ENCODE results near the gene PTPRE. TPM values are rescaled to one million over a fixed set of nuclear protein-coding genes. Genes with fewer than 3 reads are reported as not detected.

The PTPRE gene
- total RNA-seq, 1 donor from 2014 or later, result 13.8 TPM

DNA sequence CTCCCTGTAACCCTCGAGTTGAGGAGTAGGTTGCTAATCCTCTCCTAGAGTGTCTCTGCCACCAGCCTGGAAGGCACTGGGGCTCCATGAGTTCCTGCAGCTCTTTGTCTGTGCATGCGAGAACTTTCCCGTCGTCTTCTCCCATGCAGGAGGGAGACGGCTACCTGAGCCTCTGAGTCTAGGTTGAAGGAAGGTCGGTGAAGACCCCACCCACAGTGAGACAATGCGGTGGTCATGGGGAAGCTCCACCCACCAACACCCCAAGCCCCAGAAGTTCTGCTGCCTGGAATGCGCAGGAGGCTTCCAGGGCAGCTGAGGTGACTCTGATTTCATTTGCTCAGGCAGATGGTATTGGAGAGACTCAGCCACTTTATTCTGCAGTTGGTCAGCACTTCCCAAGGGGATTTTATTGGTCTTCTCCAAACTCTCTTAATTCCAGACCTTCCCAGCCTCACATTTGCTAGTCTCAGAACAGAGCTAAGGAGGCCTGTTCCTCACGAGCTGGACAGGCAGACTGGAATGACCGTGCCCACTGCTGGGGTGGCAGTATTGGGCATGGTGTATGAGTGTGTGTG, 36.5 kb downstream of the PTPRE start:
- intact Hi-C loops (cut with micrococcal nuclease), result no loop called here
- Histone ChIP-seq H3K9me3 (replicated peaks) (no peaks in the 10 kb centered on the region), H3K36me3 (no peaks in the 10 kb centered on the region), H3K27me3 (ENCODE audit: low read depth) (no peaks in the 10 kb centered on the region), H3K27ac (replicated peaks) (no peak overlapping the region), H3K4me1 (peaks cover 57% of the 10 kb centered on the region), H3K4me3 (no peak overlapping the region)
- no peak for TF ChIP-seq CTCF (IDR thresholded peaks at IDR 0.05; ENCODE audit: borderline replicate concordance)
- DNase-seq, result no peak

DNA sequence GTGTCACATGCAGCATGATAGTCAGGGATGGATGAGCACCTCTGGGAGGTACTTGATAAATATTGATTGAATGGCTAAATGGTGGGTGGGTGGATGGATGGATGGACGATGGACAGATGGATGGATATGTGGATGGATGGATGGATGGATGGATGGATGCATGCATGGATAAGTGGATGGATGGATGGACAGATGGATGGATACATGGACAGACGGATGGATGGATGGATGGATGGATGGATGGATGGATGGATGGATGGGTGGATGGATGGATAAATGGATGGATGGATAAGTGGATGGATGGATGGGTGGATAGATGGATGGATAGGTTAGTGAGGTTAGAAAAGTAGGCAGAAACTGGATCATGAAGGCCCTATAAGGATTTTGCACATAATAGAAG, 37.4 kb downstream of the PTPRE start:
- Histone ChIP-seq H3K4me1 (peaks cover 65% of the 10 kb centered on the region), H3K27ac (replicated peaks) (no peak overlapping the region), H3K4me3 (no peak overlapping the region), H3K36me3 (no peaks in the 10 kb centered on the region), H3K27me3 (ENCODE audit: low read depth) (no peaks in the 10 kb centered on the region), H3K9me3 (replicated peaks) (no peaks in the 10 kb centered on the region)
- intact Hi-C loops (cut with micrococcal nuclease), result no loop called here
- TF ChIP-seq CTCF (IDR thresholded peaks at IDR 0.05; ENCODE audit: borderline replicate concordance), result no peak
- no peak for DNase-seq

GRCh38 chr10:127945341-127945758, 38.4 kb downstream of the PTPRE start:
- intact Hi-C loops (cut with micrococcal nuclease), result no loop called here
- Histone ChIP-seq H3K9me3 (replicated peaks) (no peaks in the 10 kb centered on the region), H3K36me3 (no peaks in the 10 kb centered on the region), H3K4me3 (no peak overlapping the region), H3K27ac (replicated peaks) (peak overlapping the region; percentile 41), H3K4me1 (peaks cover 68% of the 10 kb centered on the region), H3K27me3 (ENCODE audit: low read depth) (no peaks in the 10 kb centered on the region)
- TF ChIP-seq CTCF (IDR thresholded peaks at IDR 0.05; ENCODE audit: borderline replicate concordance), result no peak
- no peak for DNase-seq

DNA sequence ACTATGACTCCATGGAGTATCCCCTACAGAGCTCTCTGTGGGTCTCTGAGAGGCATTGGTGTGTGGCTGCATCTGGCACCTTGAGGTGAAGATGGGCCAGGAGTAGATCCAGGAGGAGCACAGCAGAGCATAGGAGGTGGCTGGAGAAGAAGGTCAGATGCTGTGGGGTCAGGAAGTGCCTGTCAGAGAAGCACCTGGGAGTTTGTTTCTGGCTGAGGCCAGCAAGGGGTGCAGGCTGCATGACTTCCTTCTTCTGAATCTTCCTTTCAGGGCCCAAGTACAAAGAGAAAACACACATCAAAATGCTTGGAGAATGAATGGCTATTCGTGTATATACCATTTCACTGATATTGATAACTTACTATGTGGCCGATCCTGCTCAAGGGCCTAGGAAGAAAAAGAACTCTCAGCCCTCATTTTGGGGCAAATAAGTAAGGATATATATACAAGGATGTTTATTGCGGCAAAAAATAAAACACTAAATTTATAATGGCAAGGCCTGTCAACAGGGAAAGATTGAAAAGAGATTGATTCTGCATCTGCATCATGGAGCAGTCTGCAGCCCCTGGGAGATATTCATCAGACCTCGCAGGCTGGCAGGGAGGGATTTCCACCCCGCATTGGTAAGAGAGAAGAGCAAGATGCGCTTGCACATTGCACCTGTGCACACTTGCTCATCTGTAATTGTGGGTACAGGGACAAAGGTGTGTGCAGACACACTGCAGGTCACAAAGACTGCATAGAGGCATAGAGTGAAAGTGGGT, 39.2 kb downstream of the PTPRE start:
- no peak overlapping the region for H3K4me3 ChIP-seq
- no peaks in the 10 kb centered on the region for H3K9me3 ChIP-seq (replicated peaks)
- peak overlapping the region; percentile 41 for H3K27ac ChIP-seq (replicated peaks)
- no peak for DNase-seq
- TF ChIP-seq CTCF (IDR thresholded peaks at IDR 0.05; ENCODE audit: borderline replicate concordance), result no peak
- H3K27me3 ChIP-seq (ENCODE audit: low read depth), result no peaks in the 10 kb centered on the region
- H3K4me1 ChIP-seq, result peaks cover 62% of the 10 kb centered on the region
- H3K36me3 ChIP-seq, result no peaks in the 10 kb centered on the region
- intact Hi-C loops (cut with micrococcal nuclease), result no loop called here

GRCh38 chr10:127947211-127947610, 40.3 kb downstream of the PTPRE start:
- Histone ChIP-seq H3K4me1 (peaks cover 69% of the 10 kb centered on the region), H3K9me3 (replicated peaks) (no peaks in the 10 kb centered on the region), H3K4me3 (no peak overlapping the region), H3K27me3 (ENCODE audit: low read depth) (no peaks in the 10 kb centered on the region), H3K27ac (replicated peaks) (no peak overlapping the region), H3K36me3 (no peaks in the 10 kb centered on the region)
- intact Hi-C loops (cut with micrococcal nuclease), result no loop called here
- TF ChIP-seq CTCF (IDR thresholded peaks at IDR 0.05; ENCODE audit: borderline replicate concordance), result no peak
- DNase-seq, result no peak
